Measurements from ENCODE around the gene MEIOC.

The MEIOC gene

DNA sequence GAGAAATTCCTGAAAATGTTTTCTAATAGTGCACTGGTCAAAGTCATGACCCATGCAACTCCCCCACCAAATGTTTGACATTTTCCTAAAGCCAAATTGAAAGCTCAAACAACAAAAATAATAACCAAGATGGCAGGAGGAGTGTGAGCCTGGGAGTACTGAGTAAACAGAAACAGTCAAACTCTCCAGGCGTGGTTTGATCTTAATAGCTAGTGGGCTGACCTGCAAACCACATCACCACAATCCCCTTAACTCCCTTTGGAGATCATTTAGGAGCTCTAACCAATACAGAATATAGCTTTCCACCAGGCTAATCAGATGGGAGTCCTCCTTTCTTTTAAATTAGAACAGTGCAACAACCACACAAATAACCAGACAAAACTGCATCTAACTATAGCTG is 19.2 kb upstream of the MEIOC start:
- Histone ChIP-seq H3K4me3 (ENCODE audit: low read depth in 1 of 2, low read length in 1 of 2) (no peak overlapping the region), H3K36me3 (no peaks in the 10 kb centered on the region), H3K9me3 (no peaks in the 10 kb centered on the region), H3K27me3 (peaks cover 21% of the 10 kb centered on the region), H3K4me1 (ENCODE audit: control insufficient read depth in 1 of 2, insufficient read depth in 1 of 2, low read depth in 1 of 2, low read length in 1 of 2) (no peaks in the 10 kb centered on the region), H3K27ac (no peak overlapping the region)
- TF ChIP-seq, protein P1, sequence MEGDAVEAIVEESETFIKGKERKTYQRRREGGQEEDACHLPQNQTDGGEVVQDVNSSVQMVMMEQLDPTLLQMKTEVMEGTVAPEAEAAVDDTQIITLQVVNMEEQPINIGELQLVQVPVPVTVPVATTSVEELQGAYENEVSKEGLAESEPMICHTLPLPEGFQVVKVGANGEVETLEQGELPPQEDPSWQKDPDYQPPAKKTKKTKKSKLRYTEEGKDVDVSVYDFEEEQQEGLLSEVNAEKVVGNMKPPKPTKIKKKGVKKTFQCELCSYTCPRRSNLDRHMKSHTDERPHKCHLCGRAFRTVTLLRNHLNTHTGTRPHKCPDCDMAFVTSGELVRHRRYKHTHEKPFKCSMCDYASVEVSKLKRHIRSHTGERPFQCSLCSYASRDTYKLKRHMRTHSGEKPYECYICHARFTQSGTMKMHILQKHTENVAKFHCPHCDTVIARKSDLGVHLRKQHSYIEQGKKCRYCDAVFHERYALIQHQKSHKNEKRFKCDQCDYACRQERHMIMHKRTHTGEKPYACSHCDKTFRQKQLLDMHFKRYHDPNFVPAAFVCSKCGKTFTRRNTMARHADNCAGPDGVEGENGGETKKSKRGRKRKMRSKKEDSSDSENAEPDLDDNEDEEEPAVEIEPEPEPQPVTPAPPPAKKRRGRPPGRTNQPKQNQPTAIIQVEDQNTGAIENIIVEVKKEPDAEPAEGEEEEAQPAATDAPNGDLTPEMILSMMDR (IDR thresholded peaks at IDR 0.05) = no peak

DNA sequence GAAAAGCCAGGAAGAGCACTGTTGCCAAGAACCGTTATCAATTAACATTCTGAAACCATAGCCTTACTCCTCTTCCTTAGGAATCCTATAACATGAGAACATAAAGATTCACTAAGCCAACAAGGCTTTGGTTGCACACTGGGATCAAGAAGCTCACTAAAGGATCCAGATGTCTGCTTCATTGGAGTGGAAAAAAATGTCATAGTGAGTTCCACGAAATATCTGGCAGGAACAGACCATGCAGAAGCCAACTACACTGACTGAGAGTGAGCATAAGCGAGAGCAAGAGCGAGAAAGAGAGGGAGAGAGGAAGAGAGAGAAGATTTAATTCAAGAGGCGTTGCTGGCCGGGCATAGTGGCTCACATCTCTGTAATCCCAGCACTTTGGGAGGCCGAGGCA is 13.4 kb upstream of the MEIOC start:
- Histone ChIP-seq H3K36me3 (no peaks in the 10 kb centered on the region), H3K27me3 (peaks cover 31% of the 10 kb centered on the region), H3K4me1 (ENCODE audit: control insufficient read depth in 1 of 2, insufficient read depth in 1 of 2, low read depth in 1 of 2, low read length in 1 of 2) (no peaks in the 10 kb centered on the region), H3K9me3 (no peaks in the 10 kb centered on the region), H3K27ac (no peak overlapping the region), H3K4me3 (ENCODE audit: low read depth in 1 of 2, low read length in 1 of 2) (no peak overlapping the region)
- TF ChIP-seq, protein P1 (IDR thresholded peaks at IDR 0.05) = no peak

DNA sequence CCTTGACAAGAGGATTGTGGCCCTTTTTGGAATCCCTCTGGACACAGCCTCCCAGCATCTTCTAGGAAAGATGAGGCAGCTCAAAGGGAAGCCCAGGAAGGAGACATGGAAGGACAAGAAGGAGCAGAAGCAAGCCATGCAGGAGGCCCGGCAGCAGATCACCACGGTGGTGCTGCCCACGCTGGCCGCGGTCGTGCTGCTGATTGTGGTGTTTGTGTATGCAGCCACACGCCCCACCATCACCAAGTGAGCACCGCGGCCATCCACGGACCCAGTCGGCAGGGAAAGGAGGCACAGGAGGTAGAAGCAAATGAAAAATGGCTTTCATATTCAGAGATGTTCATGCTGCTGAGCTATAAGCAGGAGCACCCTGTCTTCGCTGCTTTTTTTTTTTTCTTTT is 10.9 kb upstream of the MEIOC start:
- Histone ChIP-seq H3K4me1 (ENCODE audit: control insufficient read depth in 1 of 2, insufficient read depth in 1 of 2, low read depth in 1 of 2, low read length in 1 of 2) (no peaks in the 10 kb centered on the region), H3K27ac (no peak overlapping the region), H3K9me3 (no peaks in the 10 kb centered on the region), H3K36me3 (no peaks in the 10 kb centered on the region), H3K4me3 (ENCODE audit: low read depth in 1 of 2, low read length in 1 of 2) (no peak overlapping the region), H3K27me3 (peaks cover 43% of the 10 kb centered on the region)
- TF ChIP-seq, protein P1 (IDR thresholded peaks at IDR 0.05) = no peak

DNA sequence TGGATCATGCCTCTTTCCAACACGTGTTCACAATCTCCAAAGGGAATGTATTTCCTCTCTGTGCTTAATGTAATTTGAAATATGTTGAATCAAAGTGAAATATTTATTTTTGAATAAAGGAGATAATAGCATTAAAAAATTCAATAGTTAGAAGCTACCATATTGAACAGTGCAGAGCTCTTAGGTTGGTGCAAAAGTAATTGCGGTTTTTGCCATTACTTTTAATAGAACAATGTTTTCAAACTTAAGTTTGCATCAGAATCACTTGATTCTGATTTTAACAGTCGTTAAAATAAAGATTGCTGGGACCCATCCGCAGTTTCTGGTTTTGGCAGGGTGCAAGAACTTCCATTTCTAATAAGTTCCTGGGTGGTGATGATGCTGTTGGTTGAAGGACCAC is 10.0 kb upstream of the MEIOC start:
- no peaks in the 10 kb centered on the region for H3K4me1 ChIP-seq (ENCODE audit: control insufficient read depth in 1 of 2, insufficient read depth in 1 of 2, low read depth in 1 of 2, low read length in 1 of 2)
- TF ChIP-seq, protein P1 (IDR thresholded peaks at IDR 0.05) = no peak
- no peak overlapping the region for H3K27ac ChIP-seq
- no peak overlapping the region for H3K4me3 ChIP-seq (ENCODE audit: low read depth in 1 of 2, low read length in 1 of 2)
- H3K9me3 ChIP-seq = no peaks in the 10 kb centered on the region
- peaks cover 53% of the 10 kb centered on the region for H3K27me3 ChIP-seq
- no peaks in the 10 kb centered on the region for H3K36me3 ChIP-seq

DNA sequence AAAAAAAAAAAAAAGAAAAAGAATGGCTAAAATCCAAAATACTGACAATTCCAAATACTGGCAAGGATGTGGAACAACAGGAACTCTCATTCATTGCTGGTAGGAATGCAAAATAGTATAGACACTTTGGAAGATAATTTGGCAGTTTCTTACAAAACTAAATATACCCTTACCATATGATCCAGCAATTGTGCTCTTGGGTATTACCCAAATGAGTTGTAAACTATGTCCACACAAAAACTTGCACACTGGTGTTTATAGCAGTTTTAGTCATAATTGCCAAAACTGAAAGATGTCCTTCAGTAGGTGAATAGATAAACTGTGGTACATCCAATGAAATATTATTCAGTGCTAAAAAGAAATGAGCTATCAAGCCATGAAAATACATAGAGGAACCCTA is 8.5 kb upstream of the MEIOC start:
- H3K4me1 ChIP-seq (ENCODE audit: control insufficient read depth in 1 of 2, insufficient read depth in 1 of 2, low read depth in 1 of 2, low read length in 1 of 2) = no peaks in the 10 kb centered on the region
- H3K4me3 ChIP-seq (ENCODE audit: low read depth in 1 of 2, low read length in 1 of 2) = no peak overlapping the region
- H3K36me3 ChIP-seq = no peaks in the 10 kb centered on the region
- peaks cover 54% of the 10 kb centered on the region for H3K27me3 ChIP-seq
- no peak overlapping the region for H3K27ac ChIP-seq
- H3K9me3 ChIP-seq = no peaks in the 10 kb centered on the region
- TF ChIP-seq, protein P1 (IDR thresholded peaks at IDR 0.05) = no peak

DNA sequence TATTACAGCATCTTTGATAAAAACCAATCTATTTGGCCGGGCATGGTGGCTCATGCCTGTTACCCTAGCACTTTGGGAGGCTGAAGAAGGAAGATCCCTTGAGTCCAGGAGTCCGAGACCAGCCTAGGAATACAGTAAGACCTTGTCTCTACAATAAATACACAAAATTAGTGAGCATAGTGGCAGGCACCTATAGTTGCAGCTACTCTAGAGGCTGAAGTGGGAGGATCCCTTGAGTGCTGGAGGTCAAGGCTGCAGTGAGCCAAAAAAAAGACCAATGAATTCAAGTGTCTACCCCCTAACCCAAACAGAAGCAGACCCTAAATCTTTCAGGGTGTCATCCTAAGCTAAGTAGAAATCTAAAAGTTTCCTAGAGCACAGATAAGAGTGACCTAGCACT is 7.3 kb upstream of the MEIOC start:
- Histone ChIP-seq H3K27me3 (peaks cover 63% of the 10 kb centered on the region), H3K4me1 (ENCODE audit: control insufficient read depth in 1 of 2, insufficient read depth in 1 of 2, low read depth in 1 of 2, low read length in 1 of 2) (no peaks in the 10 kb centered on the region), H3K36me3 (no peaks in the 10 kb centered on the region), H3K27ac (no peak overlapping the region), H3K9me3 (no peaks in the 10 kb centered on the region), H3K4me3 (ENCODE audit: low read depth in 1 of 2, low read length in 1 of 2) (no peak overlapping the region)
- TF ChIP-seq, protein P1 (IDR thresholded peaks at IDR 0.05) = no peak
